ENCODE data around the gene SLC43A2. TPM values are rescaled to one million over a fixed set of nuclear protein-coding genes. Genes with fewer than 3 reads are reported as not detected.

Gene SLC43A2
- total RNA-seq, 4 donors from 2014 or later = 3.6 to 15.6 (median 6.8) TPM

DNA sequence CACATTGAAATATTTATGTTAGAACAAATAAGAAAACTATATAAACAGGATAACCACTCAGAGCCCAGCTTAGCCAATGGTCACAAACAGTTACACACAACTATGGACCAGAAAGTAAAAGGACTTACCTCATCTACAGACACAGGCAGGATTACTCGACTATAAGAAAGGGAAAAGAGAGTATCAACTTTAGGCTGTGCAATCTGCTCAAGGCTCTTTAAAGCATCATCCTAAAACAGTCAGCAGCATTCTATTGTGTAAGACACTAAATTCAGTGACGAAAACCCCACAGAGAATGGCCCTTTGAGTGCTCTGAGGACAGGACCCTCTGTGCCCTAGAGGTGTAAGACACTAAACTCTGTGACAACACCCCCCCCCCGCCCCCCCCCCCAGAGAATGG, 70.2 kb downstream of the SLC43A2 start:
- Histone ChIP-seq H3K27me3 (no peaks in the 10 kb centered on the region), H3K4me3 (no peak overlapping the region), H3K4me1 (peaks cover 0 to 24% of the 10 kb centered on the region in 2 donors), H3K9me3 (no peaks in the 10 kb centered on the region), H3K27ac (no peak overlapping the region), H3K36me3 (no peaks in the 10 kb centered on the region)
- intact Hi-C loops (cut with DNase I; ENCODE audit: low total_unique reads) = no loop called here
- no peak for DNase-seq
- TF ChIP-seq, protein P1, sequence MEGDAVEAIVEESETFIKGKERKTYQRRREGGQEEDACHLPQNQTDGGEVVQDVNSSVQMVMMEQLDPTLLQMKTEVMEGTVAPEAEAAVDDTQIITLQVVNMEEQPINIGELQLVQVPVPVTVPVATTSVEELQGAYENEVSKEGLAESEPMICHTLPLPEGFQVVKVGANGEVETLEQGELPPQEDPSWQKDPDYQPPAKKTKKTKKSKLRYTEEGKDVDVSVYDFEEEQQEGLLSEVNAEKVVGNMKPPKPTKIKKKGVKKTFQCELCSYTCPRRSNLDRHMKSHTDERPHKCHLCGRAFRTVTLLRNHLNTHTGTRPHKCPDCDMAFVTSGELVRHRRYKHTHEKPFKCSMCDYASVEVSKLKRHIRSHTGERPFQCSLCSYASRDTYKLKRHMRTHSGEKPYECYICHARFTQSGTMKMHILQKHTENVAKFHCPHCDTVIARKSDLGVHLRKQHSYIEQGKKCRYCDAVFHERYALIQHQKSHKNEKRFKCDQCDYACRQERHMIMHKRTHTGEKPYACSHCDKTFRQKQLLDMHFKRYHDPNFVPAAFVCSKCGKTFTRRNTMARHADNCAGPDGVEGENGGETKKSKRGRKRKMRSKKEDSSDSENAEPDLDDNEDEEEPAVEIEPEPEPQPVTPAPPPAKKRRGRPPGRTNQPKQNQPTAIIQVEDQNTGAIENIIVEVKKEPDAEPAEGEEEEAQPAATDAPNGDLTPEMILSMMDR (IDR thresholded peaks at IDR 0.05) = no peak
- no peak for TF ChIP-seq POLR2A (IDR thresholded peaks at IDR 0.05)

DNA sequence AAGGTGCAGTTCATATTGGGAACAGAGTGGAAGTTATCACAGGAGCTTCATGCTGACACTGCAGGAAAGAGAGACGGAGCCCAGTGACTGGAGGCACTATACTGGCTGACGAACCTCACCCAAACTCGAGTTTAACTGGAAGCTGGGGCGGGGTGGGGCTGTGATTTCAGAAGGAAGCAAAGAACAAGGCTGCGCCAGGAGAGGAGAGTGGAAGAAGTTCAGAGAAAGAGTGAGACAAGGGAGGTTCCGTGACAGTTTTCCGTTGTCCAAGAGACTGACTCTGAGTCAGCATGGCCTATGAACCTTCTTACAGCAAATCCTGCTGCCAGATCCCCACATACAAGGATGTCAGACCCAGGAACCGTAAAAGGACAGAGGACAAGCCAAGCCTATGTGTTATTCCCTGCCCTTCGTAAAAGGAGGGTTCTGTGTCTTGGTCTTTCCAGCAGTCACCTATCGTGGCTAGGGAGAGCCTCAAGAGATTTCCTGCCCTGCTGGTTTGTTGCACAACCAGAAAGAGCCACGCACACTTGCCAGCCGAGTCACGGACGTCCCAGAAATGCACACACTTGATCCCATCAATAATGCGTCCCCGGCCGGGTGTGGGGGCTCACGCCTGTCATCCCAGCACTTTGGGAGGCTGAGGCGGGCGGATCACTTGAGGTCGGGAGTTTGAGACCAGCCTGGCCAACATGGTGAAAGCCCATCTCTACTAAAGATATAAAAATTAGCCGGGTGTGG, 71.1 kb downstream of the SLC43A2 start:
- DNase-seq = peak in 1 of 2 donors; percentile 58
- Histone ChIP-seq H3K9me3 (no peaks in the 10 kb centered on the region), H3K4me1 (peaks cover 0 to 20% of the 10 kb centered on the region in 2 donors), H3K36me3 (no peaks in the 10 kb centered on the region), H3K4me3 (no peak overlapping the region), H3K27me3 (no peaks in the 10 kb centered on the region), H3K27ac (peak overlapping the region; percentile 39 to 61)
- intact Hi-C loops (cut with DNase I; ENCODE audit: low total_unique reads) = no loop called here
- TF ChIP-seq, protein P1 (IDR thresholded peaks at IDR 0.05) = no peak
- no peak for TF ChIP-seq POLR2A (IDR thresholded peaks at IDR 0.05)

DNA sequence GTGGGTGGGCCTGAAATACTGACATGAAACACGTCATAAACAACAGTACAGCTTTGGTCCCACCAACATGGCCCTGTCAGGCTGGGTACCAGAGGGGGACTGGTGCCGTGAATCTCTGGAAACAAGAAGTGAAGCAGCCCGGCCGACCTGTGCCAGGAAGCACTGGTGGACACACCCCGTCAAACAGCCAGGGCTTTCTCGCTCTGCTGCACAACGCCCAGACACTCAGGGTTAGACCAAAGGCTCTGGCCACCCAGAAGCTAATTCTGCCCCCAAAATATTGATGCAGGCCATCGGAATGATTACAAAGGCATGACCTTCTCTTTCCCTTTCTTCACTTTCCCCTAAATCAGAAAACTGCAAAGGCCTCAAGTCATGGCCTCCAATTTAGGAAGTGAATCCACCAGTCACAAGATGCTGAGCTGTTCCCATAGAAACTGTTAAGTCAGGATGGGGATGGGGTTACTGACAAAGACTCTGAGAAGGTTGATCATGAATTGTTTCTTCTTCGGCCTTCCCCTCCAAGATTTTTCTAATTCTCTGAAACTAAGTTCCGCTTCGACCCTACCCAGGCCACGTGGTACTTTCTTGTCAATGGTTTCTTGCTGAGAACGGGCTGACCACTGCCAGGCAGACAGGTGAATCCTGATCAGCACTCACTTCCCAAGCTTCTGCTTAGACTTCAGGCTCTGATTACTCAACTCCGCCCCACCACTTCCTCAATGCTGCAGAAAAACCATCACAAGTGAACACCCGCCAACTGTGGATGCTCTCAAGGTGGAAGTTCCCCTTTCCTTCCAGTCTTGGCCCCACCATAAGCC, 72.8 kb downstream of the SLC43A2 start:
- no peaks in the 10 kb centered on the region for H3K36me3 ChIP-seq
- intact Hi-C loops (cut with DNase I; ENCODE audit: low total_unique reads) = no loop called here
- H3K4me3 ChIP-seq = no peak overlapping the region
- H3K9me3 ChIP-seq = no peaks in the 10 kb centered on the region
- no peaks in the 10 kb centered on the region for H3K27me3 ChIP-seq
- DNase-seq = no peak
- H3K4me1 ChIP-seq = peaks cover 0 to 13% of the 10 kb centered on the region in 2 donors
- H3K27ac ChIP-seq = peak overlapping the region in 1 of 2 donors; percentile 2
- TF ChIP-seq, protein P1 (IDR thresholded peaks at IDR 0.05) = no peak
- TF ChIP-seq POLR2A (IDR thresholded peaks at IDR 0.05) = no peak

DNA sequence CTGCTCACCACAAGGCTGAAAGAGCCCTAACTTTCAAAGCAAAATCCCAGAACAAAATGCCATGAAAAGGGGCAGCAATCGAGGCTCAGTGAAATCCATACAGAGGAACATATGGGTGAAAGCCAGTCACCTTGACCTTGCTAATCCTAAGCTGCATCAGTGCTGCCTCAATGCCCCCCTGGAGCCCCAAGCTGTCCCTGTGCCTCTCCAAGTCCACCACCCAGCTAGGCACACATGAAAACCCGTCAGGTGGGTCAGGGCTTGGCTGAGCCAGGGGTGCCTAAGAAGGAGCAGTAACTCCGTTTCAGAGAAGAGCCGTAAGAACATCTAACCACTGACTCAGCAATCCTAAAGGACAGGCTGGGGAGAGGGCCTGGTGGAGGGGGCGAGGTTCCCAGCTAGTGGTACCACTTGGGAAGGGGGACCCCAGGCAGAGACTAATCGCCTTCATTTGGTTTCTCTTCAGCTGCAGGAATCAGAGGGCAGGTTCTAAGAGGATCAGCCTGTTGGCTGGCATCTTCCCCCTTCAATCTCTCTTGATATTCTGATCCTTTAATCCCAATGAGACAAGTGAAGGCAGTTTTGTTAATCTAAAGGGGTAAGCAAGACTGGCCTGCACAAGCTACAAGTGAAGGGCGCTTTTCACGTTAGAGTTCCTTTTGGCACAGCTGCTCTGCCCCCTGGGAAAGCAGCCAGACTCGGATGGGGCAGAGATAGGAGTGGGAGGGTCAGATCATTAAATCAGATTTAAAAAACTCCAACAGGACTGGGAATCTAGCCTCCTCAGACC, 73.7 kb downstream of the SLC43A2 start:
- peaks cover 0 to 8% of the 10 kb centered on the region in 2 donors for H3K4me1 ChIP-seq
- H3K36me3 ChIP-seq = no peaks in the 10 kb centered on the region
- TF ChIP-seq, protein P1 (IDR thresholded peaks at IDR 0.05) = no peak
- TF ChIP-seq POLR2A (IDR thresholded peaks at IDR 0.05) = no peak
- H3K27ac ChIP-seq = peak overlapping the region in 1 of 2 donors; percentile 17
- no peaks in the 10 kb centered on the region for H3K27me3 ChIP-seq
- DNase-seq = no peak
- intact Hi-C loops (cut with DNase I; ENCODE audit: low total_unique reads) = no loop called here
- H3K9me3 ChIP-seq = no peaks in the 10 kb centered on the region
- no peak overlapping the region for H3K4me3 ChIP-seq
